GM21423 (cell line): ENCODE results near the gene IL31.
"Not testable (repeated sequence)": the region's sequence is repeated elsewhere in the genome, so short reads cannot be mapped to it uniquely, and the experiment has no call there.

Source experiments
- ATAC-seq: cut with Tn5 transposase; IDR thresholded peaks from one replicate; pipeline ENCODE4 v1.9.1; 2021; ENCODE audit warnings: mild to moderate bottlenecking, moderate library complexity; ENCODE audit not compliant: unreplicated experiment

Gene IL31

GRCh38 chr12:122194804-122195203, 20.8 kb upstream of the IL31 start:
- ATAC-seq: no peak

- ATAC-seq: no peak
These were observed 18.4 kb upstream of the IL31 start for GRCh38 chr12:122192441-122192840.

GRCh38 chr12:122190842-122191668, 17.0 kb upstream of the IL31 start:
- ATAC-seq: no peak

- no peak for ATAC-seq
These were observed 15.8 kb upstream of the IL31 start for GRCh38 chr12:122189626-122190475.

- ATAC-seq: no peak
These were observed 13.4 kb upstream of the IL31 start for GRCh38 chr12:122187466-122187865.

- ATAC-seq: no peak
These were observed 11.6 kb upstream of the IL31 start for GRCh38 chr12:122185494-122186082.

- no peak for ATAC-seq
These were observed 11.1 kb upstream of the IL31 start for GRCh38 chr12:122185079-122185478.

GRCh38 chr12:122184517-122184916, 10.5 kb upstream of the IL31 start:
- ATAC-seq: no peak

GRCh38 chr12:122183588-122183940, 9.5 kb upstream of the IL31 start:
- ATAC-seq: no peak

- no peak for ATAC-seq
These were observed 9.0 kb upstream of the IL31 start, which contains the start of gene LRRC43 for GRCh38 chr12:122182887-122183587. TSS of gene LRRC43 (plus strand) at chr12:122183123. CDS start at chr12:122183145, 22 bp downstream.

- not testable (repeated sequence) for ATAC-seq
These were observed 2.5 kb upstream of the IL31 start for GRCh38 chr12:122176473-122176872.

GRCh38 chr12:122172262-122172939, 1.6 kb downstream of the IL31 start:
- ATAC-seq: no peak

- ATAC-seq: no peak
These were observed 2.6 kb downstream of the IL31 start for GRCh38 chr12:122171399-122171798.

GRCh38 chr12:122168492-122168891, 5.5 kb downstream of the IL31 start:
- ATAC-seq: no peak

GRCh38 chr12:122167356-122167925, 6.6 kb downstream of the IL31 start:
- ATAC-seq: no peak

GRCh38 chr12:122166422-122167349, 7.3 kb downstream of the IL31 start:
- no peak for ATAC-seq

- ATAC-seq: no peak
These were observed 11.0 kb downstream of the IL31 start for GRCh38 chr12:122162976-122163375.

GRCh38 chr12:122161682-122162081, 12.3 kb downstream of the IL31 start:
- no peak for ATAC-seq

- ATAC-seq: no peak
These were observed 13.3 kb downstream of the IL31 start for GRCh38 chr12:122160761-122161160.
